K562 (cell line): ENCODE results near the gene ADGRB3. TPM values are rescaled to one million over a fixed set of nuclear protein-coding genes. Genes with fewer than 3 reads are reported as not detected.

Experiments used
- ATAC-seq: fragments of 200-7000 bp; cut with Tn5 transposase; 3 replicates; pipeline ENCODE4 v1.9.1; 2020; ENCODE audit warnings: moderate library complexity
- BruUV-seq: library from RNA; stranded (reverse); fragments of 400-500 nt; replicated peaks from 2 replicates; lab custom pipeline; 2021; lab: Mats Ljungman, UMichigan
- CTCF ChIA-PET: fragments of 300-600 bp; formaldehyde crosslinking; extraction: SDS; loops from one replicate; lab custom pipeline; 2021; ENCODE audit warnings: low intra/inter-chr PET ratio; lab: Yijun Ruan, JAX
- POLR2A ChIA-PET: fragments of 300-600, 350-650 bp; sonication (Branson Sonifier 250); formaldehyde crosslinking; extraction: SDS; loops from one replicate; lab custom pipeline; 2021; ENCODE audit warnings: antibody characterized with exemption, inconsistent platforms; lab: Yijun Ruan, JAX
- DNase-seq, 4 experiments: peaks; one replicate each; pipeline versions ENCODE4 v3.0.0 to v3.0.0-alpha.2; 2011 to 2018; ENCODE audit warnings: low spot score in 3 of 4, mixed read lengths in 3 of 4; ENCODE audit errors: extremely low read depth in 1 of 4
- FAIRE-seq: peaks from 2 replicates; lab custom pipeline; 2011; peaks lifted over from hg19 to GRCh38; lab: Jason Lieb, UNC
- H2AFZ ChIP-seq: 2 replicates; pipeline ENCODE4 v1.6.0; 2011; ENCODE audit warnings: low read depth, low read length, control low read depth, inconsistent platforms
- H3K27ac ChIP-seq: fragments of 200-600 bp; 3 replicates; pipeline ENCODE4 v1.8.0; 2011; ENCODE audit warnings: low read depth, mild to moderate bottlenecking, control low read depth, inconsistent platforms, low read length, moderate library complexity, mixed read lengths; ENCODE audit errors: extremely low read depth
- H3K27me3 ChIP-seq, 2 experiments: fragments of 300-600 bp in 1 of 2; 2 replicates in 1 of 2; 3 replicates in 1 of 2; pipeline versions ENCODE4 v1.6.0 to v1.8.0; 2011; ENCODE audit warnings: inconsistent platforms in 2 of 2, low read length in 2 of 2, mild to moderate bottlenecking in 1 of 2, mixed read lengths in 1 of 2, moderate library complexity in 1 of 2; ENCODE audit not compliant: control insufficient read depth in 2 of 2, insufficient read depth in 2 of 2
- H3K36me3 ChIP-seq: fragments of 300-600 bp; 3 replicates; pipeline ENCODE4 v1.8.0; 2011; ENCODE audit warnings: mild to moderate bottlenecking, low read length, inconsistent platforms; ENCODE audit not compliant: control insufficient read depth, insufficient read depth
- H3K4me1 ChIP-seq, 2 experiments: fragments of 200-600 bp in 1 of 2; replicated peaks in 1 of 2; 2 replicates in 1 of 2; 3 replicates in 1 of 2; pipeline versions ENCODE4 v1.5.1 to v1.8.0; 2011; ENCODE audit warnings: inconsistent platforms in 2 of 2, low read length in 2 of 2, mild to moderate bottlenecking in 1 of 2, mixed read lengths in 1 of 2, moderate library complexity in 1 of 2; ENCODE audit not compliant: control insufficient read depth in 2 of 2, insufficient read depth in 2 of 2
- H3K4me2 ChIP-seq: 2 replicates; pipeline ENCODE4 v1.6.1; 2011; ENCODE audit warnings: low read length, control low read depth, inconsistent platforms, mixed read lengths; ENCODE audit not compliant: insufficient read depth
- H3K4me3 ChIP-seq: fragments of 200-600 bp; sonication (generic), shearing (Covaris generic); 2 replicates; pipeline ENCODE4 v1.5.1; 2016; ENCODE audit warnings: control low read depth, inconsistent platforms
- H3K79me2 ChIP-seq: fragments of 200-600 bp; 3 replicates; pipeline ENCODE4 v1.8.0; 2011; ENCODE audit warnings: low read length, inconsistent platforms; ENCODE audit not compliant: control insufficient read depth, insufficient read depth
- H3K9ac ChIP-seq, 2 experiments: 2 replicates each; pipeline versions ENCODE4 v1.6.0 to v1.6.1; 2011; ENCODE audit warnings: low read depth in 2 of 2, low read length in 2 of 2, control low read depth in 1 of 2, inconsistent platforms in 1 of 2, mild to moderate bottlenecking in 1 of 2, mixed read lengths in 1 of 2; ENCODE audit not compliant: insufficient read depth in 1 of 2
- H3K9me1 ChIP-seq: one replicate; pipeline ENCODE4 v1.6.0; 2011; ENCODE audit warnings: inconsistent platforms, mild to moderate bottlenecking, low read length, moderate library complexity; ENCODE audit not compliant: control insufficient read depth, insufficient read depth
- H3K9me3 ChIP-seq: replicated peaks from 2 replicates; pipeline ENCODE4 v1.5.1; 2011; ENCODE audit warnings: low read depth, low read length, inconsistent platforms; ENCODE audit not compliant: control insufficient read depth, insufficient read depth
- H4K20me1 ChIP-seq: replicated peaks from 2 replicates; pipeline ENCODE4 v1.6.1; 2011; ENCODE audit warnings: low read length, inconsistent platforms, mixed read lengths; ENCODE audit not compliant: control insufficient read depth, insufficient read depth
- FOXA3 ChIP-seq, 2 experiments: fragments of 450-650 bp in 1 of 2; sonication (generic) in 1 of 2; formaldehyde crosslinking; IDR thresholded peaks in 1 of 2; conservative IDR thresholded peaks in 1 of 2; 2 replicates each; pipeline versions ENCODE4 v1.4.0 to v1.8.0; 2020 to 2022; ENCODE audit warnings: mild to moderate bottlenecking in 2 of 2, missing genetic modification reagents in 1 of 2
- GTF2F1 ChIP-seq: IDR thresholded peaks from 2 replicates; pipeline ENCODE4 v1.6.1; 2011; ENCODE audit warnings: low read depth, low read length, improper control_type of control experiment
- HDGF ChIP-seq: fragments of 450-650 bp; IDR thresholded peaks from 2 replicates; pipeline ENCODE4 v1.6.1; 2016
- RUNX1 ChIP-seq: sonication (generic); IDR thresholded peaks from 2 replicates; pipeline ENCODE4 v1.6.1; 2016; ENCODE audit warnings: antibody characterized with exemption, low read depth
- TAF7 ChIP-seq: fragments of 450-650 bp; IDR thresholded peaks from 2 replicates; pipeline ENCODE4 v1.6.1; 2016; ENCODE audit warnings: missing genetic modification characterization, missing compliant biosample characterization
- ZC3H8 ChIP-seq: fragments of 450-650 bp; IDR thresholded peaks from 2 replicates; pipeline ENCODE4 v1.6.1; 2017
- ZNF23 ChIP-seq: fragments of 250-450 bp; sonication (Bioruptor Pico); IDR thresholded peaks from 2 replicates; pipeline ENCODE4 v1.4.0; 2020; ENCODE audit warnings: mild to moderate bottlenecking
- ZNF24 ChIP-seq: fragments of 450-650 bp; IDR thresholded peaks from 2 replicates; pipeline ENCODE4 v1.6.1; 2016
- ZNF644 ChIP-seq: fragments of 200-800 bp; sonication (Bioruptor generic); IDR thresholded peaks from 2 replicates; pipeline ENCODE4 v1.6.1; 2016; ENCODE audit warnings: low read depth, missing genetic modification characterization, missing compliant biosample characterization
- ZNF764 ChIP-seq: fragments of 250-450 bp; sonication (Bioruptor Pico); IDR thresholded peaks from 2 replicates; pipeline ENCODE4 v1.4.0; 2020; ENCODE audit warnings: low read depth, mild to moderate bottlenecking, moderate library complexity
- WGBS: fragments of 100-300 bp; shearing (Covaris generic); methylation state at CpG from one replicate; pipeline ENCODE4 v1.1.6; 2016; ENCODE audit warnings: low coverage, mixed read lengths; ENCODE audit not compliant: insufficient coverage; ENCODE audit errors: missing lambda C conversion rate; 5-methylcytosine and 5-hydroxymethylcytosine counted together
- in situ Hi-C: fragments of 300-500 bp; cut with MboI; formaldehyde crosslinking; loops from 4 replicates; pipeline ENCODE4 v1.15.0; 2018; ENCODE audit warnings: inconsistent platforms, mixed read lengths
- intact Hi-C: fragments of 100-400 bp; cut with micrococcal nuclease; formaldehyde crosslinking; loops from 2 replicates; pipeline ENCODE4 v1.14.2; 2022
- polyA plus RNA-seq, 8 experiments: library from polyadenylated mRNA; depleted of rRNA in 4 of 8; stranded (reverse) in 5 of 8; unstranded in 3 of 8; fragments of >200 nt; fragmentation: Nextera tagmentation in 2 of 8; fragmentation: Illumina TruSeq in 1 of 8; extraction: Ambion mirVana in 2 of 8; extraction: Trizol in 1 of 8; gene quantifications; 2 replicates each; pipeline versions ENCODE4 v1.2.1 to v1.2.3, GENCODE V29; 2011 to 2014; ENCODE audit warnings: inconsistent platforms in 1 of 8, missing spikeins in 1 of 8
- total RNA-seq, 7 experiments: library from RNA; depleted of rRNA in 6 of 7; stranded (reverse); fragments of >200 nt in 6 of 7; fragmentation: Illumina TruSeq in 2 of 7; extraction: Trizol in 2 of 7; gene quantifications; 2 replicates each; pipeline versions ENCODE4 v1.2.1 to v1.2.3, GENCODE V29; 2011 to 2021; ENCODE audit warnings: low replicate concordance in 1 of 7

Gene ADGRB3
- total and polyA plus RNA-seq, 9 of the 15 experiments (the other 6 are each of a cell fraction or from before 2014, with no cell fraction given): 0.90 to 7.8 (median 2.4) TPM

- H3K27me3 ChIP-seq: no peaks in the 10 kb centered on the region
- H4K20me1 ChIP-seq: no peaks in the 10 kb centered on the region
- ATAC-seq (no peak), FAIRE-seq (no peak), DNase-seq (no peak)
- no peak overlapping the region for H3K27ac ChIP-seq
- no TSS peak for BruUV-seq
- ChIA-PET POLR2A (no interaction called here), CTCF (no interaction called here)
- H3K36me3 ChIP-seq: no peaks in the 10 kb centered on the region
- TF ChIP-seq ZC3H8 (no peak), RUNX1 (no peak), FOXA3 (CRISPR knock-in tag; conservative IDR thresholded peaks at IDR 0.05 in 1 of 2, IDR thresholded peaks at IDR 0.05 in 1 of 2) (no peak), GTF2F1 (no peak), HDGF (no peak), ZNF24 (no peak), ZNF23 (no peak), ZNF764 (CRISPR knock-in tag) (no peak), ZNF644 (no peak), TAF7 (tag) (no peak)
- H2AFZ ChIP-seq: no peak overlapping the region
- in situ Hi-C loops: no loop called here
- no peaks in the 10 kb centered on the region for H3K79me2 ChIP-seq
- intact Hi-C loops: no loop called here
- H3K4me2 ChIP-seq: no peak overlapping the region
- H3K4me3 ChIP-seq: no peak overlapping the region
- H3K9me3 ChIP-seq: no peaks in the 10 kb centered on the region
- H3K4me1 ChIP-seq: peaks cover 0 to 5% of the 10 kb centered on the region in 2 experiments; a peak in 1 of 5 replicates
- no peaks in the 10 kb centered on the region for H3K9me1 ChIP-seq
- H3K9ac ChIP-seq: no peak overlapping the region
- WGBS: 0% methylated on average over 3 of the region's 3 CpGs
These were observed 407.2 kb downstream of the ADGRB3 start for GRCh38 chr6:69042297-69042696.
